HepG2 (cell line): ENCODE measurements around the gene ZKSCAN2. TPM values are rescaled to one million over a fixed set of nuclear protein-coding genes. Genes with fewer than 3 reads are reported as not detected.

Experiments used
- CCAR2 ChIP-seq: fragments of 200-400 bp; formaldehyde crosslinking; optimal IDR thresholded peaks from 2 replicates; pipeline ENCODE3; 2018; ENCODE audit warnings: low read depth, mild to moderate bottlenecking, low read length, moderate library complexity
- GATA4 ChIP-seq: sonication (generic); IDR thresholded peaks from 2 replicates; pipeline ENCODE4 v1.6.1; 2016; ENCODE audit warnings: antibody characterized with exemption, low read depth, borderline replicate concordance
- HNF4A ChIP-seq: sonication (generic); formaldehyde crosslinking; IDR thresholded peaks from 2 replicates; pipeline ENCODE4 v1.4.0; 2020; ENCODE audit warnings: missing genetic modification reagents
- MATR3 ChIP-seq: sonication (generic); formaldehyde crosslinking; IDR thresholded peaks from 2 replicates; pipeline ENCODE4 v1.4.0; 2020; ENCODE audit warnings: missing genetic modification reagents
- NCOA5 ChIP-seq: sonication (generic); formaldehyde crosslinking; IDR thresholded peaks from 2 replicates; pipeline ENCODE4 v1.4.0; 2020; ENCODE audit warnings: missing genetic modification reagents
- SP5 ChIP-seq: IDR thresholded peaks from 2 replicates; pipeline ENCODE4 v1.6.1; 2016; ENCODE audit warnings: low read depth, borderline replicate concordance
- SRY ChIP-seq: sonication (generic); formaldehyde crosslinking; IDR thresholded peaks from 2 replicates; pipeline ENCODE4 v1.8.0; 2022; ENCODE audit warnings: mild to moderate bottlenecking, missing genetic modification reagents
- ZEB1 ChIP-seq: IDR thresholded peaks from 2 replicates; pipeline ENCODE4 v1.6.1; 2012; ENCODE audit warnings: mild to moderate bottlenecking, low read depth, inconsistent platforms; ENCODE audit not compliant: insufficient replicate concordance
- ZMYM4 ChIP-seq: sonication (generic); formaldehyde crosslinking; IDR thresholded peaks from 2 replicates; pipeline ENCODE4 v1.8.1; 2023; ENCODE audit warnings: mild to moderate bottlenecking, missing genetic modification reagents
- ZNF7 ChIP-seq: IDR thresholded peaks from 2 replicates; pipeline ENCODE4 v1.6.1; 2016; ENCODE audit warnings: missing biosample characterization, missing genetic modification reagents
- ZSCAN31 ChIP-seq: sonication (generic); formaldehyde crosslinking; IDR thresholded peaks from 2 replicates; pipeline ENCODE4 v1.5.0; 2020; ENCODE audit warnings: low read depth, mild to moderate bottlenecking, missing genetic modification reagents
- polyA plus RNA-seq, 8 experiments: library from polyadenylated mRNA; depleted of rRNA in 3 of 8; stranded (reverse) in 7 of 8; unstranded in 1 of 8; fragments of >200 nt; fragmentation: Illumina TruSeq in 4 of 8; extraction: Trizol in 4 of 8; gene quantifications; 2 replicates each; pipeline versions ENCODE4 v1.2.1 to v1.2.3, GENCODE V29; 2011 to 2016; ENCODE audit warnings: low read depth in 4 of 8, missing spikeins in 1 of 8, mixed read lengths in 1 of 8; ENCODE audit not compliant: insufficient read depth in 1 of 8
- total RNA-seq, 5 experiments: library from RNA; depleted of rRNA; stranded (reverse); fragments of >200 nt; fragmentation: Illumina TruSeq; extraction: Trizol; gene quantifications; 2 replicates each; pipeline ENCODE4 v1.2.3, GENCODE V29; 2016; ENCODE audit warnings: low read depth in 1 of 5
- TF ChIP-seq, protein P1 (sequence below): sonication (generic); formaldehyde crosslinking; IDR thresholded peaks from 2 replicates; pipeline ENCODE4 v1.4.0; 2020; ENCODE audit warnings: missing genetic modification reagents
- TF ChIP-seq, protein P2 (sequence below): IDR thresholded peaks from 2 replicates; pipeline ENCODE4 v1.6.1; 2016; ENCODE audit warnings: mild to moderate bottlenecking, missing biosample characterization, missing genetic modification reagents
- TF ChIP-seq, protein P3 (sequence below): IDR thresholded peaks from 2 replicates; pipeline ENCODE4 v1.6.1; 2016; ENCODE audit warnings: low read depth, control low read depth
- TF ChIP-seq, protein P4 (sequence below): sonication (generic); formaldehyde crosslinking; IDR thresholded peaks from 2 replicates; pipeline ENCODE4 v1.8.0; 2022; ENCODE audit warnings: mild to moderate bottlenecking, missing genetic modification reagents
- TF ChIP-seq, protein P5 (sequence below): sonication (generic); formaldehyde crosslinking; IDR thresholded peaks from 2 replicates; pipeline ENCODE4 v1.4.0; 2020; ENCODE audit warnings: mild to moderate bottlenecking, missing genetic modification reagents
- TF ChIP-seq, protein P6 (sequence below): sonication (generic); formaldehyde crosslinking; IDR thresholded peaks from 2 replicates; pipeline ENCODE4 v1.4.0; 2020; ENCODE audit warnings: missing genetic modification reagents
- TF ChIP-seq, protein P7 (sequence below): sonication (generic); formaldehyde crosslinking; IDR thresholded peaks from 2 replicates; pipeline ENCODE4 v1.9.0; 2022; ENCODE audit warnings: missing genetic modification reagents, mild to moderate bottlenecking, borderline replicate concordance

The ZKSCAN2 gene
- total and polyA plus RNA-seq, 2 of the 13 experiments (the other 11 are each of a cell fraction or from before 2014, with no cell fraction given), result 4.2 to 11.1 TPM

DNA sequence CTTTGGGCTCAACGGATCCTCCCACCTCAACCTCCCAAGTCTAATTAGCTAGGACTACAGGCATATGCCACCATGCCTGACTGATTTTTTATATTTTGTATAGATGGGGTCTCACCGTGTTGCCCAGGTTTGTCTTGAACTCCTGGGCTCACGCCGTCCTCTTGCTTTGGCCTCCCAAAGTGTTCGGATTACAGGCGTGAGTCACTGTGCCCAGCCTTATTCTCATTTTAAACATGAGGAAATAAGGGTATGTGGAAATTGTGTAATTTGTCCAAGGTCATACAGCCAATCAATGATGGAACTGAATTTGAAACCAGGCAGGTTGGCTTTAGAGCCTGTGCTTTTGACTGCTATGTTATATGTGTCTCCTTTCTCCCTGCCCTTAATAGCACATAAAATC lies 68.3 kb downstream of the ZKSCAN2 start (continued):
- TF ChIP-seq, protein P1, sequence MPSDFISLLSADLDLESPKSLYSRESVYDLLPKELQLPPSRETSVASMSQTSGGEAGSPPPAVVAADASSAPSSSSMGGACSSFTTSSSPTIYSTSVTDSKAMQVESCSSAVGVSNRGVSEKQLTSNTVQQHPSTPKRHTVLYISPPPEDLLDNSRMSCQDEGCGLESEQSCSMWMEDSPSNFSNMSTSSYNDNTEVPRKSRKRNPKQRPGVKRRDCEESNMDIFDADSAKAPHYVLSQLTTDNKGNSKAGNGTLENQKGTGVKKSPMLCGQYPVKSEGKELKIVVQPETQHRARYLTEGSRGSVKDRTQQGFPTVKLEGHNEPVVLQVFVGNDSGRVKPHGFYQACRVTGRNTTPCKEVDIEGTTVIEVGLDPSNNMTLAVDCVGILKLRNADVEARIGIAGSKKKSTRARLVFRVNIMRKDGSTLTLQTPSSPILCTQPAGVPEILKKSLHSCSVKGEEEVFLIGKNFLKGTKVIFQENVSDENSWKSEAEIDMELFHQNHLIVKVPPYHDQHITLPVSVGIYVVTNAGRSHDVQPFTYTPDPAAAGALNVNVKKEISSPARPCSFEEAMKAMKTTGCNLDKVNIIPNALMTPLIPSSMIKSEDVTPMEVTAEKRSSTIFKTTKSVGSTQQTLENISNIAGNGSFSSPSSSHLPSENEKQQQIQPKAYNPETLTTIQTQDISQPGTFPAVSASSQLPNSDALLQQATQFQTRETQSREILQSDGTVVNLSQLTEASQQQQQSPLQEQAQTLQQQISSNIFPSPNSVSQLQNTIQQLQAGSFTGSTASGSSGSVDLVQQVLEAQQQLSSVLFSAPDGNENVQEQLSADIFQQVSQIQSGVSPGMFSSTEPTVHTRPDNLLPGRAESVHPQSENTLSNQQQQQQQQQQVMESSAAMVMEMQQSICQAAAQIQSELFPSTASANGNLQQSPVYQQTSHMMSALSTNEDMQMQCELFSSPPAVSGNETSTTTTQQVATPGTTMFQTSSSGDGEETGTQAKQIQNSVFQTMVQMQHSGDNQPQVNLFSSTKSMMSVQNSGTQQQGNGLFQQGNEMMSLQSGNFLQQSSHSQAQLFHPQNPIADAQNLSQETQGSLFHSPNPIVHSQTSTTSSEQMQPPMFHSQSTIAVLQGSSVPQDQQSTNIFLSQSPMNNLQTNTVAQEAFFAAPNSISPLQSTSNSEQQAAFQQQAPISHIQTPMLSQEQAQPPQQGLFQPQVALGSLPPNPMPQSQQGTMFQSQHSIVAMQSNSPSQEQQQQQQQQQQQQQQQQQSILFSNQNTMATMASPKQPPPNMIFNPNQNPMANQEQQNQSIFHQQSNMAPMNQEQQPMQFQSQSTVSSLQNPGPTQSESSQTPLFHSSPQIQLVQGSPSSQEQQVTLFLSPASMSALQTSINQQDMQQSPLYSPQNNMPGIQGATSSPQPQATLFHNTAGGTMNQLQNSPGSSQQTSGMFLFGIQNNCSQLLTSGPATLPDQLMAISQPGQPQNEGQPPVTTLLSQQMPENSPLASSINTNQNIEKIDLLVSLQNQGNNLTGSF (CRISPR knock-in tag), result no peak
- TF ChIP-seq, protein P2, sequence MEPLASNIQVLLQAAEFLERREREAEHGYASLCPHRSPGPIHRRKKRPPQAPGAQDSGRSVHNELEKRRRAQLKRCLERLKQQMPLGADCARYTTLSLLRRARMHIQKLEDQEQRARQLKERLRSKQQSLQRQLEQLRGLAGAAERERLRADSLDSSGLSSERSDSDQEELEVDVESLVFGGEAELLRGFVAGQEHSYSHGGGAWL (CRISPR knock-in tag), result no peak
- TF ChIP-seq ZNF7 (CRISPR knock-in tag) (no peak), MATR3 (CRISPR knock-in tag) (no peak), SRY (CRISPR knock-in tag) (no peak), ZMYM4 (CRISPR knock-in tag) (no peak), ZEB1 (no peak), CCAR2 (no peak), NCOA5 (CRISPR knock-in tag) (no peak), SP5 (no peak), ZSCAN31 (no peak), HNF4A (CRISPR knock-in tag) (peak; percentile 11; the same call in 1 of the 2 replicates), GATA4 (no peak)
- TF ChIP-seq, protein P3, sequence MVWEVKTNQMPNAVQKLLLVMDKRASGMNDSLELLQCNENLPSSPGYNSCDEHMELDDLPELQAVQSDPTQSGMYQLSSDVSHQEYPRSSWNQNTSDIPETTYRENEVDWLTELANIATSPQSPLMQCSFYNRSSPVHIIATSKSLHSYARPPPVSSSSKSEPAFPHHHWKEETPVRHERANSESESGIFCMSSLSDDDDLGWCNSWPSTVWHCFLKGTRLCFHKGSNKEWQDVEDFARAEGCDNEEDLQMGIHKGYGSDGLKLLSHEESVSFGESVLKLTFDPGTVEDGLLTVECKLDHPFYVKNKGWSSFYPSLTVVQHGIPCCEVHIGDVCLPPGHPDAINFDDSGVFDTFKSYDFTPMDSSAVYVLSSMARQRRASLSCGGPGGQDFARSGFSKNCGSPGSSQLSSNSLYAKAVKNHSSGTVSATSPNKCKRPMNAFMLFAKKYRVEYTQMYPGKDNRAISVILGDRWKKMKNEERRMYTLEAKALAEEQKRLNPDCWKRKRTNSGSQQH (CRISPR knock-in tag), result no peak
- TF ChIP-seq, protein P4, sequence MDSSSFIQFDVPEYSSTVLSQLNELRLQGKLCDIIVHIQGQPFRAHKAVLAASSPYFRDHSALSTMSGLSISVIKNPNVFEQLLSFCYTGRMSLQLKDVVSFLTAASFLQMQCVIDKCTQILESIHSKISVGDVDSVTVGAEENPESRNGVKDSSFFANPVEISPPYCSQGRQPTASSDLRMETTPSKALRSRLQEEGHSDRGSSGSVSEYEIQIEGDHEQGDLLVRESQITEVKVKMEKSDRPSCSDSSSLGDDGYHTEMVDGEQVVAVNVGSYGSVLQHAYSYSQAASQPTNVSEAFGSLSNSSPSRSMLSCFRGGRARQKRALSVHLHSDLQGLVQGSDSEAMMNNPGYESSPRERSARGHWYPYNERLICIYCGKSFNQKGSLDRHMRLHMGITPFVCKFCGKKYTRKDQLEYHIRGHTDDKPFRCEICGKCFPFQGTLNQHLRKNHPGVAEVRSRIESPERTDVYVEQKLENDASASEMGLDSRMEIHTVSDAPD, result no peak
- TF ChIP-seq, protein P5, sequence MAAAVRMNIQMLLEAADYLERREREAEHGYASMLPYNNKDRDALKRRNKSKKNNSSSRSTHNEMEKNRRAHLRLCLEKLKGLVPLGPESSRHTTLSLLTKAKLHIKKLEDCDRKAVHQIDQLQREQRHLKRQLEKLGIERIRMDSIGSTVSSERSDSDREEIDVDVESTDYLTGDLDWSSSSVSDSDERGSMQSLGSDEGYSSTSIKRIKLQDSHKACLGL (CRISPR knock-in tag), result no peak
- TF ChIP-seq, protein P6, sequence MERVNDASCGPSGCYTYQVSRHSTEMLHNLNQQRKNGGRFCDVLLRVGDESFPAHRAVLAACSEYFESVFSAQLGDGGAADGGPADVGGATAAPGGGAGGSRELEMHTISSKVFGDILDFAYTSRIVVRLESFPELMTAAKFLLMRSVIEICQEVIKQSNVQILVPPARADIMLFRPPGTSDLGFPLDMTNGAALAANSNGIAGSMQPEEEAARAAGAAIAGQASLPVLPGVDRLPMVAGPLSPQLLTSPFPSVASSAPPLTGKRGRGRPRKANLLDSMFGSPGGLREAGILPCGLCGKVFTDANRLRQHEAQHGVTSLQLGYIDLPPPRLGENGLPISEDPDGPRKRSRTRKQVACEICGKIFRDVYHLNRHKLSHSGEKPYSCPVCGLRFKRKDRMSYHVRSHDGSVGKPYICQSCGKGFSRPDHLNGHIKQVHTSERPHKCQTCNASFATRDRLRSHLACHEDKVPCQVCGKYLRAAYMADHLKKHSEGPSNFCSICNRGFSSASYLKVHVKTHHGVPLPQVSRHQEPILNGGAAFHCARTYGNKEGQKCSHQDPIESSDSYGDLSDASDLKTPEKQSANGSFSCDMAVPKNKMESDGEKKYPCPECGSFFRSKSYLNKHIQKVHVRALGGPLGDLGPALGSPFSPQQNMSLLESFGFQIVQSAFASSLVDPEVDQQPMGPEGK (CRISPR knock-in tag), result no peak
- TF ChIP-seq, protein P7, sequence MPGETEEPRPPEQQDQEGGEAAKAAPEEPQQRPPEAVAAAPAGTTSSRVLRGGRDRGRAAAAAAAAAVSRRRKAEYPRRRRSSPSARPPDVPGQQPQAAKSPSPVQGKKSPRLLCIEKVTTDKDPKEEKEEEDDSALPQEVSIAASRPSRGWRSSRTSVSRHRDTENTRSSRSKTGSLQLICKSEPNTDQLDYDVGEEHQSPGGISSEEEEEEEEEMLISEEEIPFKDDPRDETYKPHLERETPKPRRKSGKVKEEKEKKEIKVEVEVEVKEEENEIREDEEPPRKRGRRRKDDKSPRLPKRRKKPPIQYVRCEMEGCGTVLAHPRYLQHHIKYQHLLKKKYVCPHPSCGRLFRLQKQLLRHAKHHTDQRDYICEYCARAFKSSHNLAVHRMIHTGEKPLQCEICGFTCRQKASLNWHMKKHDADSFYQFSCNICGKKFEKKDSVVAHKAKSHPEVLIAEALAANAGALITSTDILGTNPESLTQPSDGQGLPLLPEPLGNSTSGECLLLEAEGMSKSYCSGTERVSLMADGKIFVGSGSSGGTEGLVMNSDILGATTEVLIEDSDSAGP, result no peak
